ENCODE results near the gene DDX39B.
"Not testable (repeated sequence)": the region's sequence is repeated elsewhere in the genome, so short reads cannot be mapped to it uniquely, and the experiment has no call there.

Gene DDX39B

GRCh38 chr6:31575335-31575901 is 33.6 kb upstream of the DDX39B start, which contains the start of gene TNF:
TSS of gene TNF (plus strand) at chr6:31575565. CDS start at chr6:31575742, 177 bp downstream.
- DNase-seq, result no peak

- DNase-seq, result no peak
Measured at GRCh38 chr6:31574106-31575061, 32.6 kb upstream of the DDX39B start.

DNA sequence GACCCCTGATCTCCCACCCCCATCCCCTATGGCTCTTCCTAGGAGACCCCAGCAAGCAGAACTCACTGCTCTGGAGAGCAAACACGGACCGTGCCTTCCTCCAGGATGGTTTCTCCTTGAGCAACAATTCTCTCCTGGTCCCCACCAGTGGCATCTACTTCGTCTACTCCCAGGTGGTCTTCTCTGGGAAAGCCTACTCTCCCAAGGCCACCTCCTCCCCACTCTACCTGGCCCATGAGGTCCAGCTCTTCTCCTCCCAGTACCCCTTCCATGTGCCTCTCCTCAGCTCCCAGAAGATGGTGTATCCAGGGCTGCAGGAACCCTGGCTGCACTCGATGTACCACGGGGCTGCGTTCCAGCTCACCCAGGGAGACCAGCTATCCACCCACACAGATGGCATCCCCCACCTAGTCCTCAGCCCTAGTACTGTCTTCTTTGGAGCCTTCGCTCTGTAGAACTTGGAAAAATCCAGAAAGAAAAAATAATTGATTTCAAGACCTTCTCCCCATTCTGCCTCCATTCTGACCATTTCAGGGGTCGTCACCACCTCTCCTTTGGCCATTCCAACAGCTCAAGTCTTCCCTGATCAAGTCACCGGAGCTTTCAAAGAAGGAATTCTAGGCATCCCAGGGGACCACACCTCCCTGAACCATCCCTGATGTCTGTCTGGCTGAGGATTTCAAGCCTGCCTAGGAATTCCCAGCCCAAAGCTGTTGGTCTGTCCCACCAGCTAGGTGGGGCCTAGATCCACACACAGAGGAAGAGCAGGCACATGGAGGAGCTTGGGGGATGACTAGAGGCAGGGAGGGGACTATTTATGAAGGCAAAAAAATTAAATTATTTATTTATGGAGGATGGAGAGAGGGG is 31.7 kb upstream of the DDX39B start:
- DNase-seq, result no peak

- no peak for DNase-seq
Measured at GRCh38 chr6:31572041-31572911, 30.5 kb upstream of the DDX39B start, which contains the start of gene LTA. TSS of gene LTA (plus strand) at chr6:31572289. CDS start at chr6:31572743, 454 bp downstream.

DNA sequence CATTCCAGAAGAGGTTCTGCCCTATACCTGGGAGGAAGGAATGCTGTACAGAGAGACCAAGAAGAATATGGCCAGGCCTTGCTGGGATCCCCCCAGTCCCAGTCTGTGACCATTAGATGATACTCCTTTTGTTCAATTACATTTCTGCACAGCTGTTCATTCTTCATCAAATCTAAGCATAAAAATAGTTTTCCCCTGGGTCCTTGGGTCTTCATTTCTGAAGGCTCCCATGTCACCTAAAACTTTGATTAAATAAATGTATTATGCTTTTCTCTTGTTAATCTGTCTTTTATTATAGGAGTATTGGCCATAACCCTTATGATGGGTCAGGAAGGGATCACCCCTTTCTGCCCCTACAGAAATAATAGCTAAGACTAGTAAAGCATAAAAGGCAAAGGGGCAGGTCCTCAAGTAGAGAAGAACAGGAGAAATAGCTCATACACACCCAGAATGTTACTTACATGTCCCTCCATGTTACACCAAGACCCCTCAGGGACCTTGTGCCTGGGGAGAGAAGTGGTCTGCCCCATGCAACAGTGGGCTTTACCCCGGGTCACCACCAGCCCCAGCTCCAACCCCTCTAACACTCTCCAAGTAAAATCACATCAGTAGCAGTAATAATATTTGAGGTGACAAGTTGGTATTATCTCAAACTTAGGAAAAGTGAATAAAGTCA is 28.2 kb upstream of the DDX39B start:
- DNase-seq, result no peak

DNA sequence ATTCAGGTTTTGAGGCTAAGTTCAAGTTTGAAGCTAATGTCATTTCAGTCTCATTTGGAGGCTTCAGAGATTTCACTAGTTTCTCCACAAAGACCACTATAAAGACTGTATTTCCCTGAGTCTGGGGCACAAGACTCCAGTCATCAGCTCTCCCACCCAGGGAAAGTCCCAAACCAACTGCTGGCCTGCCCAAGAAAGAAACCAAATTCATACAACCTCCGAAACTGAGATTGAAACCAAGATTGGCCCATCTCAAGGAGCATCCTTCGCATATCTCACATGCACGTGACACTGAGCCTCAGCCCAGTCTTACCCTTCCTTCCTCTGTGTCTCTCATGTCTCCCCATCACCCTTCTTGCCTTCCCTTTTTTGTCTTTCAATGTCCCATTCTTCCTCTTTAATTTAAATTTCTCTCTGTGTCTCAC is 26.7 kb upstream of the DDX39B start:
- no peak for DNase-seq

GRCh38 chr6:31567531-31568370 is 25.9 kb upstream of the DDX39B start:
- no peak for DNase-seq

DNA sequence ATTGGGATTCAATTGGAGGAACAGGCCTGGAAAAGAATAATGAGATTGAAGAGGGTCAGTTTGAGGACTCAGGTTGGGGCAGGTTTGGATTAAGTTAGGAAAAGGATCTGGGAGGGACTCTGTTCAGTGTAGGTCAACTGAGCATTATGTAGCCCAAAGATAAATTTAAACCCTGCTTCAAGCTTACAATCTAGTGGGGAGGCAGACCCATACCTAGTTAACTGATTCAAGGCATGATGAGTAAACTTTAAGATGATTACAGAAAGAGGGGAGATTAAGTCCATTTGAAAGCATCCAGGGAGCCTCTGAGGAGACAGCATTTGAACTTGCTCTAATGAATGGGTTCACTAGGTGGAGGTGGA is 18.9 kb upstream of the DDX39B start:
- no peak for DNase-seq

- no peak for DNase-seq
Measured at GRCh38 chr6:31559958-31560696, 18.3 kb upstream of the DDX39B start.

DNA sequence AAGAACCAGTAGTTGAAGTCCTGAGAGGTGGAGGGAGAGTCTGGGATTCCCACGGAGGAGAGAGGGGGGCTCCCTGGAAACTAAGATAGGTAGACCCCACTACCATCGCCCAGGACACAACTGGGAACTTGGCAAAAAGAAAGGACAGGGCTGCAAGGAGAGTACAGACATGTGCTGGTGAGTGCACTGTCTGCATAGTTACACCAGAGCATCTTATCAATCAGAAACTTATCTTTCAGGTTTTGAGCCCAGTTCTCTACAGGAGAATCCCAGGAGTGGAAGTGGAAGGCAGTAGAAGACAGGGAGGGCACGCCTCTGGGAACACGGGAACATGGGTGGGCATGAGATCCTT is 17.8 kb upstream of the DDX39B start:
- no peak for DNase-seq

- DNase-seq, result no peak
Measured at GRCh38 chr6:31558631-31559500, 17.1 kb upstream of the DDX39B start.

DNA sequence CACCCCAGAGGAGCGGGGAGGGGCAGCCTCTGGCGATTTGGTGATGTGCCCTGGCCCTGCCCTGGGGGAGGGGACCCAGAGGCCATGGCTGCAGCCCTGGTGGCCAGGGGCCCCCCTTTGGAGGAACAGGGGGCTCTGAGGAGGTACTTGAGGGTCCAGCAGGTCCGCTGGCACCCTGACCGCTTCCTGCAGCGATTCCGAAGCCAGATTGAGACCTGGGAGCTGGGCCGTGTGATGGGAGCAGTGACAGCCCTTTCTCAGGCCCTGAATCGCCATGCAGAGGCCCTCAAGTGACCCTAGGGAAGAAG is 16.5 kb upstream of the DDX39B start:
- no peak for DNase-seq

DNA sequence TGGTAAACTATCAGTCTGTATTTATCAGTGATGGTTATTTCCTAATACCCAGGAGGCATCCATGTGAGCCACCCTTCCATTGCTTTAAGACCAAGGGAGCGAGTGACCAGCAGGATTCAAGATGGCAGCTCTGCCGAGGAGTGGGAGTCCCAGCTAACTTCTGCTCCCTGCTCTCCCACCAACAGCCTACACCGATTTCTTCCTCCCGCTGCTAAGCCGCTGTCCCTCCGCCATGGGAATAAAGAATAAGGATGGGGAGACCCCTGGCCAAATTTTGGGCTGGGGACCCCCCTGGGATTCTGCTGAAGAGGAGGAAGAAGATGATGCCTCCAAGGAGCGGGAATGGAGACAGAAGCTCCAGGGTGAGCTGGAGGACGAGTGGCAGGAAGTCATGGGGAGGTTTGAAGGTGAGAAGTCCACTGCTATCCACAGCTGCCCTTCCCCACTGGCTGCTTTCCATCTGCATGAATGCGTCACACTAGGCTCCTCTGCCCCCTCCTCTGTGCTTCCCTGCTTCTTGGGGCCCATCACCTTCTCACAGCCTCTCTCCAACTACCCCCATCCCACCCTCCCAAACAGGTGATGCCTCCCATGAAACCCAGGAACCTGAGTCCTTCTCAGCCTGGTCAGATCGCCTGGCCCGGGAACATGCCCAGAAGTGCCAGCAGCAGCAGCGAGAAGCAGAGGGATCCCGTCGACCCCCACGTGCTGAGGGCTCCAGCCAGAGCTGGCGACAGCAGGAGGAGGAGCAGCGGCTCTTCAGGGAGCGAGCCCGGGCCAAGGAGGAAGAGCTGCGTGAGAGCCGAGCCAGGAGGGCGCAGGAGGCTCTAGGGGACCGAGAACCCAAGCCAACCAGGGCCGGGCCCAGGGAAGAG is 15.9 kb upstream of the DDX39B start:
- DNase-seq, result no peak

DNA sequence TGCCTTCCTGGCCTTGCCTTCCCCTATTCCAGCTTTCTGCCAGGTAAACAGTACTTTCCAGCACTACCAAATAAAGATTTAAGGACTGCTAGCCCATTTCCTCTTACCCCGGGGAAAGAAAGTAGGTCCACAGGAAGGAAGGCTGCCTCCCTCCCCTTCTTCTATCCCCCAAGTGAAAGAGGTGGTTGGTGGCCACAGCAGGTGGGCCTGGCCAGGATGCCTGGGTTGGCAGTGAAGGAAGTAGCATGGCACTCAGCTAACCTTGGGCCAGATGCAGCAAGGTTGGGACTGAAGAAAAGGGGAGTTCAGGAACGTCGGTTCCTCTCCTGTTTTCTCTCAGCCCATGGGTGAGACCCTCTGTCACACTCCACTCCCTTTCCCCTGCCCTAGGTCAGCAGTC is 14.5 kb upstream of the DDX39B start:
- DNase-seq, result no peak

GRCh38 chr6:31551371-31551770 is 9.6 kb upstream of the DDX39B start:
- not testable (repeated sequence) for DNase-seq

DNA sequence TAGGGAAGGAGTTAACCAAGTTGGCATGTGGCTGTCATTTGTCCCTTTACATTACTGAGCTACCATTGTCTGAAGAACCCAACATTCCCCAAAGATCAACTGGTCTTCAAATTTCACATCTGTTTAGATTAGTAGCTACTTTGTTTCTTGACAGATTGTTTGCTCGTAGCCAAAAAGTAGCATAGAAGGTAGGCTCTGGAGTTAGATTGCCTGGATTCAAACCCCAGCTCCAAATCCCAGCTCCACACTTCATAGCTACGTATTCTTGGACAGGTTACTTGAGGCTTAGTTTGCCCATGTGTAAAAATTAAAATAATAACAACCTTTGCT is 6.7 kb upstream of the DDX39B start:
- no peak for DNase-seq

DNA sequence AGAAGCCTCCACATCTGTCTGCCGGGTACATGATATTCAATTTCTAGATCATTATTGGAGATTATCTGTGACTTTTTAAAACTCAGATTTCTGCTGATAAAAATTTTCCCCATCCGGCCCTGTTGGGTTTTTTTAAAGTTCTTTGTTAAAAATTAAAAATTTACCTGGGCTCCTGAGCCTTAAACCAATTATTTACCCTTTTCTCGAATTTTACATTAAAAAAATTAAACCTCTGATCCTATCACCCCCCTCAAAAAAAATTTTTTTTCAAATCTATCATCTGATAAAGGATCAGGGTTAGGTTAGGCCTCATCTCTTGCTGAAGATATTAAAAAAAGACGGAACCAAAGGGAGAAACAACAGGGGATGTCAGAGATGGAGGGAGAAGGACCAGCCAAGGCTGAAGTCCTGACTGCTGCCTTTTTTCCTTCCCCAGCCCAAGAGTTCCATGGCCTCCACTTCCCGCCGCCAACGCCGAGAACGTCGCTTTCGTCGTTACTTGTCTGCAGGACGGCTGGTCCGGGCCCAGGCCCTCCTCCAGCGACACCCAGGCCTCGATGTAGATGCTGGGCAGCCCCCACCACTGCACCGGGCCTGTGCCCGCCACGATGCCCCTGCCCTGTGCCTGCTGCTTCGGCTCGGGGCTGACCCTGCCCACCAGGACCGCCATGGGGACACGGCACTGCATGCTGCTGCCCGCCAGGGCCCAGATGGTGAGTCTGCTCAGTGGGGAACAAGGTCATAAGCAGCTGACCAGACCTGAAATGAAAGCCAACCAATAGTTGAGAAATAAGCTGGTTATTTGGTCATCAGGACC is 6.1 kb upstream of the DDX39B start:
- no peak for DNase-seq

All from NCI-H1694 (cell line).